DMS153 treated with DMSO at 0.1 percent for 48 hours (cell line): Measurements from ENCODE around the gene PADI3.
"Not testable (repeated sequence)": the region's sequence is repeated elsewhere in the genome, so short reads cannot be mapped to it uniquely, and the experiment has no call there.

Source experiments
- DNase-seq: peaks from one replicate; lab custom pipeline; 2025; ENCODE audit not compliant: unreplicated experiment; lab: John Stamatoyannopoulos, UW

PADI3 gene

GRCh38 chr1:17297991-17298390 is 49.1 kb downstream of the PADI3 start:
- no peak for DNase-seq

- DNase-seq, result no peak
These were observed 52.9 kb downstream of the PADI3 start for GRCh38 chr1:17301767-17302166.

- no peak for DNase-seq
These were observed 55.4 kb downstream of the PADI3 start for GRCh38 chr1:17304151-17304825.

GRCh38 chr1:17304826-17305175 is 55.9 kb downstream of the PADI3 start:
- DNase-seq, result no peak

- DNase-seq, result no peak
These were observed 56.7 kb downstream of the PADI3 start for GRCh38 chr1:17305576-17306095.

- no peak for DNase-seq
These were observed 57.5 kb downstream of the PADI3 start for GRCh38 chr1:17306407-17306806.

- DNase-seq, result no peak
These were observed 58.0 kb downstream of the PADI3 start for GRCh38 chr1:17306921-17307320.

GRCh38 chr1:17307329-17307728 is 58.4 kb downstream of the PADI3 start:
- DNase-seq, result no peak

- no peak for DNase-seq
These were observed 59.0 kb downstream of the PADI3 start, which contains the start of gene PADI4 for GRCh38 chr1:17307946-17308345. Gene PADI4 (plus strand): TSS chr1:17308197. CDS start chr1:17308223, 26 bp downstream.

- DNase-seq, result no peak
These were observed 59.7 kb downstream of the PADI3 start for GRCh38 chr1:17308593-17308992.

GRCh38 chr1:17309426-17310067 is 60.6 kb downstream of the PADI3 start:
- no peak for DNase-seq

- DNase-seq, result no peak
These were observed 61.3 kb downstream of the PADI3 start for GRCh38 chr1:17310068-17310640.

- DNase-seq, result no peak
These were observed 64.8 kb downstream of the PADI3 start for GRCh38 chr1:17313530-17314309.

GRCh38 chr1:17314491-17314971 is 65.6 kb downstream of the PADI3 start:
- DNase-seq, result no peak

- no peak for DNase-seq
These were observed 66.7 kb downstream of the PADI3 start for GRCh38 chr1:17315542-17316130.

- no peak for DNase-seq
These were observed 67.8 kb downstream of the PADI3 start for GRCh38 chr1:17316704-17317103.

GRCh38 chr1:17318262-17318661 is 69.4 kb downstream of the PADI3 start:
- no peak for DNase-seq

GRCh38 chr1:17319561-17320350 is 70.9 kb downstream of the PADI3 start:
- DNase-seq, result no peak

GRCh38 chr1:17321857-17322390 is 73.0 kb downstream of the PADI3 start:
- DNase-seq, result not testable (repeated sequence)

- DNase-seq, result no peak
These were observed 80.0 kb downstream of the PADI3 start for GRCh38 chr1:17328855-17329254.
